H1 (cell line): Measurements from ENCODE around the gene GRK5. TPM values are rescaled to one million over a fixed set of nuclear protein-coding genes. Genes with fewer than 3 reads are reported as not detected.

Experiments
- CTCF ChIA-PET: fragments of 300-600 bp; sonication (Branson Sonifier 250); formaldehyde crosslinking; loops from one replicate; lab custom pipeline; 2021; ENCODE audit not compliant: partially characterized antibody; lab: Charles Lee
- POLR2A ChIA-PET: fragments of 300-600 bp; sonication (Branson Sonifier 250); formaldehyde crosslinking; loops from one replicate; lab custom pipeline; 2021; ENCODE audit warnings: inconsistent platforms; ENCODE audit not compliant: partially characterized antibody; lab: Charles Lee
- DNase-seq, 2 experiments: peaks; one replicate each; pipeline versions ENCODE4 v3.0.0 to v3.0.0-alpha.2; 2010 to 2022; ENCODE audit warnings: low spot score in 2 of 2, low read depth in 1 of 2, mixed read lengths in 1 of 2
- FAIRE-seq: peaks from 2 replicates; lab custom pipeline; 2011; peaks lifted over from hg19 to GRCh38; lab: Jason Lieb, UNC
- H2AFZ ChIP-seq: 2 replicates; pipeline ENCODE4 v1.8.1; 2012; ENCODE audit warnings: low read length, inconsistent platforms
- H2AK5ac ChIP-seq: 2 replicates; pipeline ENCODE4 v1.6.1; 2013; ENCODE audit warnings: low read depth, low read length
- H2BK120ac ChIP-seq: replicated peaks from 2 replicates; pipeline ENCODE3; 2013; ENCODE audit warnings: low read depth, low read length, inconsistent platforms
- H2BK12ac ChIP-seq: 2 replicates; pipeline ENCODE4 v1.6.1; 2013; ENCODE audit warnings: low read depth, low read length
- H2BK15ac ChIP-seq: 2 replicates; pipeline ENCODE4 v1.6.1; 2013; ENCODE audit warnings: low read length
- H2BK20ac ChIP-seq: 2 replicates; pipeline ENCODE4 v1.6.1; 2013; ENCODE audit warnings: low read length
- H2BK5ac ChIP-seq: 2 replicates; pipeline ENCODE4 v1.6.1; 2013; ENCODE audit warnings: low read depth, low read length
- H3K14ac ChIP-seq: 2 replicates; pipeline ENCODE4 v1.6.1; 2013; ENCODE audit warnings: inconsistent platforms; ENCODE audit not compliant: insufficient read length
- H3K18ac ChIP-seq: 2 replicates; pipeline ENCODE4 v1.6.1; 2013; ENCODE audit warnings: low read length; ENCODE audit errors: extremely low read depth
- H3K23ac ChIP-seq: 2 replicates; pipeline ENCODE4 v1.6.1; 2013; ENCODE audit warnings: inconsistent platforms; ENCODE audit not compliant: insufficient read length
- H3K23me2 ChIP-seq: 2 replicates; pipeline ENCODE4 v1.6.1; 2013; ENCODE audit warnings: low read depth, low read length
- H3K27ac ChIP-seq: 2 replicates; pipeline ENCODE4 v1.6.1; 2011; ENCODE audit warnings: low read depth, low read length, inconsistent platforms
- H3K27me3 ChIP-seq, 4 experiments: replicated peaks in 1 of 4; 1 replicate in 1 of 4; 2 replicates in 3 of 4; pipeline versions ENCODE4 v1.6.1 to v1.8.1; 2011 to 2013; ENCODE audit warnings: low read length in 3 of 4, mild to moderate bottlenecking in 3 of 4, inconsistent platforms in 2 of 4, mixed read lengths in 2 of 4, moderate library complexity in 1 of 4; ENCODE audit not compliant: control insufficient read depth in 3 of 4, insufficient read depth in 3 of 4; ENCODE audit errors: extremely low read depth in 1 of 4
- H3K36me3 ChIP-seq, 4 experiments: 2 replicates each; pipeline versions ENCODE4 v1.6.1 to v1.8.1; 2011 to 2013; ENCODE audit warnings: mild to moderate bottlenecking in 4 of 4, low read length in 3 of 4, moderate library complexity in 2 of 4, control low read depth in 1 of 4, inconsistent platforms in 1 of 4; ENCODE audit not compliant: insufficient read depth in 4 of 4, control insufficient read depth in 2 of 4
- H3K4ac ChIP-seq: replicated peaks from 2 replicates; pipeline ENCODE3; 2013; ENCODE audit warnings: low read length, low read depth, mixed read lengths, inconsistent platforms; ENCODE audit not compliant: insufficient read length
- H3K4me1 ChIP-seq, 4 experiments: replicated peaks in 1 of 4; 1 replicate in 1 of 4; 2 replicates in 3 of 4; pipeline versions ENCODE4 v1.6.1 to v1.8.1; 2011 to 2013; ENCODE audit warnings: low read length in 3 of 4, inconsistent platforms in 2 of 4, mixed read lengths in 1 of 4; ENCODE audit not compliant: insufficient read depth in 4 of 4, control insufficient read depth in 3 of 4
- H3K4me2 ChIP-seq, 2 experiments: 2 replicates each; pipeline versions ENCODE4 v1.6.1 to v1.8.1; 2011 to 2013; ENCODE audit warnings: low read depth in 2 of 2, low read length in 2 of 2, control low read depth in 1 of 2, inconsistent platforms in 1 of 2, mild to moderate bottlenecking in 1 of 2; ENCODE audit not compliant: insufficient read depth in 1 of 2
- H3K4me3 ChIP-seq, 4 experiments: fragments of 200-600, 300-600 bp in 1 of 4; sonication (generic), shearing (Covaris generic), sonication (Bioruptor Twin) in 1 of 4; 2 replicates each; pipeline versions ENCODE4 v1.5.1 to v1.8.1; 2011 to 2016; ENCODE audit warnings: low read length in 4 of 4, low read depth in 3 of 4, control low read depth in 2 of 4, inconsistent platforms in 2 of 4, mild to moderate bottlenecking in 2 of 4, mixed read lengths in 1 of 4, moderate library complexity in 1 of 4; ENCODE audit not compliant: insufficient read depth in 2 of 4; ENCODE audit errors: extremely low read depth in 1 of 4
- H3K56ac ChIP-seq: replicated peaks from 2 replicates; pipeline ENCODE3; 2013; ENCODE audit warnings: low read depth, mild to moderate bottlenecking, mixed read lengths, low read length, inconsistent platforms; ENCODE audit not compliant: insufficient read length
- H3K79me1 ChIP-seq: 2 replicates; pipeline ENCODE4 v1.6.1; 2013; ENCODE audit warnings: low read depth, low read length, control low read depth
- H3K79me2 ChIP-seq, 2 experiments: 2 replicates each; pipeline versions ENCODE4 v1.6.1 to v1.8.1; 2012 to 2013; ENCODE audit warnings: low read length in 2 of 2, mild to moderate bottlenecking in 2 of 2, inconsistent platforms in 1 of 2; ENCODE audit not compliant: insufficient read depth in 2 of 2, control insufficient read depth in 1 of 2
- H3K9ac ChIP-seq, 4 experiments: replicated peaks in 1 of 4; 1 replicate in 1 of 4; 2 replicates in 3 of 4; pipeline versions ENCODE4 v1.6.1 to v1.8.1; 2011 to 2013; ENCODE audit warnings: low read depth in 3 of 4, low read length in 3 of 4, control low read depth in 2 of 4, mild to moderate bottlenecking in 2 of 4, moderate library complexity in 2 of 4, inconsistent platforms in 1 of 4; ENCODE audit errors: extremely low read depth in 1 of 4
- H3K9me3 ChIP-seq, 2 experiments: 2 replicates each; pipeline versions ENCODE4 v1.6.1 to v1.8.1; 2012 to 2013; ENCODE audit warnings: mild to moderate bottlenecking in 2 of 2, moderate library complexity in 2 of 2, control low read depth in 1 of 2, inconsistent platforms in 1 of 2, low read depth in 1 of 2, low read length in 1 of 2, mixed read lengths in 1 of 2; ENCODE audit not compliant: insufficient read depth in 2 of 2
- H4K20me1 ChIP-seq, 2 experiments: replicated peaks in 1 of 2; 2 replicates each; pipeline versions ENCODE3 to v1.8.1; 2011 to 2013; ENCODE audit warnings: inconsistent platforms in 2 of 2, low read length in 2 of 2, mild to moderate bottlenecking in 1 of 2; ENCODE audit not compliant: insufficient read depth in 2 of 2, control insufficient read depth in 1 of 2
- H4K5ac ChIP-seq: 2 replicates; pipeline ENCODE4 v1.6.1; 2013; ENCODE audit warnings: low read length, low read depth, mixed read lengths, inconsistent platforms; ENCODE audit not compliant: insufficient read length
- H4K8ac ChIP-seq: 2 replicates; pipeline ENCODE4 v1.8.0; 2013; ENCODE audit warnings: mild to moderate bottlenecking, moderate library complexity, low read length, inconsistent platforms; ENCODE audit not compliant: insufficient read depth; ENCODE audit errors: extremely low read depth
- H4K91ac ChIP-seq: replicated peaks from 2 replicates; pipeline ENCODE3; 2013; ENCODE audit warnings: low read length, mixed read lengths, inconsistent platforms; ENCODE audit not compliant: insufficient read length
- JUN ChIP-seq: IDR thresholded peaks from 2 replicates; pipeline ENCODE4 v1.6.1; 2011; ENCODE audit warnings: low read depth, mild to moderate bottlenecking, improper control_type of control experiment, low read length
- RAD21 ChIP-seq, 2 experiments: IDR thresholded peaks in 1 of 2; conservative IDR thresholded peaks in 1 of 2; 2 replicates each; pipeline ENCODE4 v1.6.1; 2011; ENCODE audit warnings: low read depth in 2 of 2, low read length in 2 of 2, improper control_type of control experiment in 1 of 2, inconsistent platforms in 1 of 2, mild to moderate bottlenecking in 1 of 2, moderate library complexity in 1 of 2
- WGBS, 2 experiments: shearing (Covaris generic) in 1 of 2; methylation state at CpG; one replicate each; pipeline versions ENCODE4 v1.1.6 to v1.1.7; 2013 to 2015; ENCODE audit warnings: low lambda C conversion rate in 2 of 2, mixed read lengths in 2 of 2, inconsistent platforms in 1 of 2, low coverage in 1 of 2, missing lambda C conversion rate in 1 of 2; ENCODE audit not compliant: insufficient replicate concordance in 2 of 2, insufficient coverage in 1 of 2, insufficient read length in 1 of 2; ENCODE audit errors: extremely low coverage in 1 of 2, missing lambda C conversion rate in 1 of 2; 5-methylcytosine and 5-hydroxymethylcytosine counted together
- polyA plus RNA-seq, 7 experiments: library from polyadenylated mRNA; depleted of rRNA in 3 of 7; stranded (reverse) in 5 of 7; unstranded in 2 of 7; fragments of >200 nt in 5 of 7; fragments of 200-250 nt in 2 of 7; gene quantifications; 1 replicate in 5 of 7; 2 replicates in 1 of 7; 4 replicates in 1 of 7; pipeline versions ENCODE4 v1.2.1 to v1.2.3, GENCODE V29; 2011 to 2013; ENCODE audit warnings: missing spikeins in 2 of 7, mixed read lengths in 2 of 7
- total RNA-seq: library from RNA; stranded (reverse); fragmentation: NEBNext Ultra II Directional; extraction: Animal tissue kit (Norgen Biotek cat#: 25700); gene quantifications from 2 replicates; pipeline ENCODE4 v1.2.1, GENCODE V29; 2021
- TF ChIP-seq, protein P1 (sequence below), 3 experiments: IDR thresholded peaks; 1 replicate in 2 of 3; 2 replicates in 1 of 3; pipeline versions ENCODE4 v1.5.1 to v1.6.1; 2011; ENCODE audit warnings: low read length in 3 of 3, mild to moderate bottlenecking in 3 of 3, inconsistent platforms in 2 of 3, low read depth in 1 of 3, moderate library complexity in 1 of 3; ENCODE audit not compliant: insufficient read depth in 1 of 3; ENCODE audit errors: control extremely low read depth in 1 of 3

Gene GRK5
- total and polyA plus RNA-seq, 2 of the 8 experiments (the other 6 are each of a cell fraction or from before 2014, with no cell fraction given): 0.54 to 2.5 TPM

DNA sequence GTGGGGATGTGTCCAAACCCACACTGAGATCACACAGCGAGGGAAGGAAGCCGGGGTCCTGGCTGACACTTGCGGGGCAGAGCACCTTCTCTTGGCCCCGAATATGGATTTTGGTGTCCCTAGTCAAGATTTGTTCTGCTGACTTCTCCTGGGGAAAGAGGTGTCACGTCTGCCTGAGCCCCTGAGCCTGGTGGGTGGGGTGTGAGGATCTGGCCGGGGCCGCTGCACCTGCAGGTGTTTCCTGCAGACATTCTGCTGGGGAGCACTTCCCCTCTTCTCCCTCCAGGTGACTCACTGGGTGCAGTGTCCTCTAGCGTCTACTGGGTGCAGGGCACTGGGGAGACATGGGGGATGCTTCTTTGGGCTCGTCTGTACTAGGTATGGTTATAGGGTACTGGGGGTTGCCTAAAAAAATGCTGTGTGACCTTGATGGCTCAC lies 99.2 kb downstream of the GRK5 start:
- no peaks in the 10 kb centered on the region for H3K23me2 ChIP-seq
- no peaks in the 10 kb centered on the region for H4K20me1 ChIP-seq
- no peak overlapping the region for H3K4me2 ChIP-seq
- POLR2A ChIA-PET: no interaction called here
- no peak overlapping the region for H3K4me3 ChIP-seq
- H2BK5ac ChIP-seq: no peak overlapping the region
- no peaks in the 10 kb centered on the region for H3K27me3 ChIP-seq
- H3K36me3 ChIP-seq: no peaks in the 10 kb centered on the region
- no peak overlapping the region for H3K4ac ChIP-seq
- no peak overlapping the region for H3K27ac ChIP-seq
- H3K14ac ChIP-seq: no peak overlapping the region
- H3K79me1 ChIP-seq: no peaks in the 10 kb centered on the region; the same call in 1 of the 2 replicates
- H4K91ac ChIP-seq: no peak overlapping the region
- H3K79me2 ChIP-seq: no peaks in the 10 kb centered on the region
- H2BK12ac ChIP-seq: no peak overlapping the region
- H2BK15ac ChIP-seq: no peak overlapping the region
- FAIRE-seq (no peak), DNase-seq (no peak)
- no peak overlapping the region for H3K23ac ChIP-seq
- no peak overlapping the region for H2AK5ac ChIP-seq
- CTCF ChIA-PET: interaction anchor here (0.6 to 1.1 kb wide), 7 partner anchors 15 to 233 kb away, joined by 3 to 4 read pairs (median 3); no protein-coding TSS in a partner anchor
- TF ChIP-seq, protein P1, sequence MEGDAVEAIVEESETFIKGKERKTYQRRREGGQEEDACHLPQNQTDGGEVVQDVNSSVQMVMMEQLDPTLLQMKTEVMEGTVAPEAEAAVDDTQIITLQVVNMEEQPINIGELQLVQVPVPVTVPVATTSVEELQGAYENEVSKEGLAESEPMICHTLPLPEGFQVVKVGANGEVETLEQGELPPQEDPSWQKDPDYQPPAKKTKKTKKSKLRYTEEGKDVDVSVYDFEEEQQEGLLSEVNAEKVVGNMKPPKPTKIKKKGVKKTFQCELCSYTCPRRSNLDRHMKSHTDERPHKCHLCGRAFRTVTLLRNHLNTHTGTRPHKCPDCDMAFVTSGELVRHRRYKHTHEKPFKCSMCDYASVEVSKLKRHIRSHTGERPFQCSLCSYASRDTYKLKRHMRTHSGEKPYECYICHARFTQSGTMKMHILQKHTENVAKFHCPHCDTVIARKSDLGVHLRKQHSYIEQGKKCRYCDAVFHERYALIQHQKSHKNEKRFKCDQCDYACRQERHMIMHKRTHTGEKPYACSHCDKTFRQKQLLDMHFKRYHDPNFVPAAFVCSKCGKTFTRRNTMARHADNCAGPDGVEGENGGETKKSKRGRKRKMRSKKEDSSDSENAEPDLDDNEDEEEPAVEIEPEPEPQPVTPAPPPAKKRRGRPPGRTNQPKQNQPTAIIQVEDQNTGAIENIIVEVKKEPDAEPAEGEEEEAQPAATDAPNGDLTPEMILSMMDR (IDR thresholded peaks at IDR 0.05; ENCODE audit: control extremely low read depth in 1 of 3, insufficient read depth in 1 of 3, low read depth in 1 of 3, low read length in 3 of 3): peak; percentile 37 to 52 (median 40)
- TF ChIP-seq JUN: no peak
- TF ChIP-seq RAD21 (IDR thresholded peaks at IDR 0.05 in 1 of 2, conservative IDR thresholded peaks at IDR 0.05 in 1 of 2; ENCODE audit: low read depth in 2 of 2, low read length in 2 of 2): peak in 1 of 2 experiments; percentile 33; a peak in 2 of 4 replicates
- H3K4me1 ChIP-seq: no peaks in the 10 kb centered on the region
- no peak overlapping the region for H2BK120ac ChIP-seq
- H3K18ac ChIP-seq: no peak overlapping the region
- no peak overlapping the region for H2AFZ ChIP-seq
- H4K8ac ChIP-seq: no peak overlapping the region
- H4K5ac ChIP-seq: no peak overlapping the region
- 87% methylated on average over 9 of the region's 9 CpGs; no CpG with 5 or more reads in 1 of the 2 experiments for WGBS, 2 experiments
- no peak overlapping the region for H2BK20ac ChIP-seq
- H3K9me3 ChIP-seq: no peaks in the 10 kb centered on the region
- H3K9ac ChIP-seq: no peak overlapping the region
- no peak overlapping the region for H3K56ac ChIP-seq
